ENCODE results near the gene MMS19.

DNA sequence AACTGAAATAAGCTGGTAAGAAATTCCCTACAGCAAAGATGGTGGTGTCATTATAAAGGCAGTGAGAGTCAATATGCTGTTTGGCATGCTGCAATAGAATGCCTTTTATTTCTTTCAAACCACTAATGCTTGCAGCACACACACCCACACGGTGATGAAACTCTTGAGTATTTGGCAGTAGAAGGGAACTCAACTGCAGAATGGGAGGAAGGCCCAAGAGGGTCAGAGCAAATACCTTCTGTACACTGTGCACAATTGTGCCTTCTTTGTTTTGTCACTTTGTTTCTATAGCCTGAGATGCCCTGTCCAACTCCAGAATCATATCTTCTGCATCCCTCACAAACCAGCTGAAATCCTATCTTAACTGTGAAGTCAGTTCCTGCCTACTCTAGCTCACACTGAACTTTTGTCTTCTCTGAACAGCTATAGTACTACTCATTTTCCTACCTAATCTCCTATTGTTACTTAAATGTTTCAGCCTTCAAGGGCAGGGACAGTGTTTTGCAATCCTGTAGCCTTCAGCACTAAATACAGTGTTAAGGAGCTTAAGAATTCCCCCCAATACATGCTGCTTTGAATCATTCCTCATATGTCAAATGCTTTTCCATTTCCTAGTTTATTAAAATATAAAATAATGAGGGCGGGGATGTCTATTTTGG is 22.2 kb downstream of the MMS19 start:
- TF ChIP-seq, protein P1, sequence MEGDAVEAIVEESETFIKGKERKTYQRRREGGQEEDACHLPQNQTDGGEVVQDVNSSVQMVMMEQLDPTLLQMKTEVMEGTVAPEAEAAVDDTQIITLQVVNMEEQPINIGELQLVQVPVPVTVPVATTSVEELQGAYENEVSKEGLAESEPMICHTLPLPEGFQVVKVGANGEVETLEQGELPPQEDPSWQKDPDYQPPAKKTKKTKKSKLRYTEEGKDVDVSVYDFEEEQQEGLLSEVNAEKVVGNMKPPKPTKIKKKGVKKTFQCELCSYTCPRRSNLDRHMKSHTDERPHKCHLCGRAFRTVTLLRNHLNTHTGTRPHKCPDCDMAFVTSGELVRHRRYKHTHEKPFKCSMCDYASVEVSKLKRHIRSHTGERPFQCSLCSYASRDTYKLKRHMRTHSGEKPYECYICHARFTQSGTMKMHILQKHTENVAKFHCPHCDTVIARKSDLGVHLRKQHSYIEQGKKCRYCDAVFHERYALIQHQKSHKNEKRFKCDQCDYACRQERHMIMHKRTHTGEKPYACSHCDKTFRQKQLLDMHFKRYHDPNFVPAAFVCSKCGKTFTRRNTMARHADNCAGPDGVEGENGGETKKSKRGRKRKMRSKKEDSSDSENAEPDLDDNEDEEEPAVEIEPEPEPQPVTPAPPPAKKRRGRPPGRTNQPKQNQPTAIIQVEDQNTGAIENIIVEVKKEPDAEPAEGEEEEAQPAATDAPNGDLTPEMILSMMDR (IDR thresholded peaks at IDR 0.05 in 8 of 11, conservative IDR thresholded peaks at IDR 0.05 in 3 of 11): no peak
- TF ChIP-seq POLR2A (IDR thresholded peaks at IDR 0.05): no peak
- no peak for TF ChIP-seq POLR2AphosphoS5 (IDR thresholded peaks at IDR 0.05)
